BLaER1 treated with 17β-estradiol and CSF1 and Interleukin-3, amounts not matched to agents 10 nM and 100 nM (cell line): Measurements from ENCODE around the gene SLIT3.
"Not testable (repeated sequence)": the region's sequence is repeated elsewhere in the genome, so short reads cannot be mapped to it uniquely, and the experiment has no call there.

ENCODE experiments used
- H3K27ac ChIP-seq, 11 experiments: shearing (Covaris generic); formaldehyde crosslinking; 2 replicates each; pipeline ENCODE4 v1.8.1; 2022
- H3K27me3 ChIP-seq, 11 experiments: shearing (Covaris generic); formaldehyde crosslinking; 2 replicates each; pipeline ENCODE4 v1.8.1; 2022
- H3K36me3 ChIP-seq, 11 experiments: shearing (Covaris generic); formaldehyde crosslinking; 2 replicates each; pipeline ENCODE4 v1.8.1; 2022
- H3K4me1 ChIP-seq, 10 experiments: shearing (Covaris generic); formaldehyde crosslinking; 2 replicates each; pipeline ENCODE4 v1.8.1; 2022
- H3K4me2 ChIP-seq, 11 experiments: shearing (Covaris generic); formaldehyde crosslinking; 2 replicates each; pipeline ENCODE4 v1.8.1; 2022
- H3K4me3 ChIP-seq, 10 experiments: shearing (Covaris generic); formaldehyde crosslinking; 2 replicates each; pipeline ENCODE4 v1.8.1; 2022
- H3K9ac ChIP-seq, 11 experiments: shearing (Covaris generic); formaldehyde crosslinking; 2 replicates each; pipeline ENCODE4 v1.8.1; 2022
- H3K9me3 ChIP-seq, 11 experiments: shearing (Covaris generic); formaldehyde crosslinking; replicated peaks in 1 of 11; 2 replicates each; pipeline ENCODE4 v1.8.1; 2022
- H4K20me1 ChIP-seq, 11 experiments: shearing (Covaris generic); formaldehyde crosslinking; 2 replicates each; pipeline ENCODE4 v1.8.1; 2022
- Cebpa-rat ChIP-seq, 11 experiments: shearing (Covaris generic); IDR thresholded peaks; 2 replicates each; pipeline ENCODE4 v1.8.1; 2022

Gene SLIT3

DNA sequence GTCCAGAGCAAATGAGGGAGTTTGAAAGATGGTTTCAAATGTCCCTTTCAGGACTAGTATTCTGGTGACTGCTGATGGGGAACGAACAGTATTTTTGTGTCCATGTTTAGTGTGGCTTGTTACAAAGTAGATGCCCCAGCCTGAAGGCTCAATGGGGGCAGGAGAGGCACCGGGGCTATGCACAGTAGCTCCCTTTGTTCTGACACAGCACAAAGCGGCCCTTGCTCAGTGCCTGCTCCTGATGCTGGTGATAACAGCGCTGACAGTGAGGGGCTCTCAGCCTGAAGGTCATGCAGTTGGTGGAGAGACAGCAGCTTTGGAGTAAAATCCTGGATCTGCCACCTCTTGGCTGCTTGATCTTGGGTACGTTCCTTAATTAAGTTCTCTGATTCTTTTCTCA, 188.9 kb downstream of the SLIT3 start:
- no peaks in the 10 kb centered on the region for H4K20me1 ChIP-seq
- no peak overlapping the region for H3K9ac ChIP-seq
- H3K4me3 ChIP-seq = no peak overlapping the region
- TF ChIP-seq Cebpa-rat (IDR thresholded peaks at IDR 0.05) = no peak
- no peaks in the 10 kb centered on the region for H3K36me3 ChIP-seq
- no peak overlapping the region for H3K27ac ChIP-seq
- peaks cover 0 to 9% (median 0%) of the 10 kb centered on the region in 11 experiments; a peak in 1 of 22 replicates for H3K27me3 ChIP-seq
- peaks cover 0 to 11% (median 0%) of the 10 kb centered on the region in 11 experiments; a peak in 3 of 22 replicates for H3K9me3 ChIP-seq
- H3K4me1 ChIP-seq = no peaks in the 10 kb centered on the region
- H3K4me2 ChIP-seq = no peak overlapping the region

GRCh38 chr5:169106911-169107706, 193.8 kb downstream of the SLIT3 start:
- Histone ChIP-seq H3K36me3 (no peaks in the 10 kb centered on the region), H3K9ac (no peak overlapping the region), H3K4me1 (peaks cover 0 to 15% (median 9%) of the 10 kb centered on the region in 10 experiments; a peak in 12 of 20 replicates), H4K20me1 (no peaks in the 10 kb centered on the region), H3K27me3 (peaks cover 0 to 12% (median 0%) of the 10 kb centered on the region in 11 experiments; a peak in 1 of 22 replicates), H3K4me3 (no peak overlapping the region), H3K4me2 (no peak overlapping the region), H3K9me3 (peaks cover 0 to 11% (median 0%) of the 10 kb centered on the region in 11 experiments; a peak in 2 of 22 replicates), H3K27ac (no peak overlapping the region)
- no peak for TF ChIP-seq Cebpa-rat (IDR thresholded peaks at IDR 0.05)

- H3K36me3 ChIP-seq = not testable (repeated sequence)
- peak overlapping the region in 8 of 11 experiments; percentile 36 to 70 (median 56); a peak in 12 of 22 replicates for H3K4me2 ChIP-seq
These were observed 195.4 kb downstream of the SLIT3 start for GRCh38 chr5:169105582-169105981.

DNA sequence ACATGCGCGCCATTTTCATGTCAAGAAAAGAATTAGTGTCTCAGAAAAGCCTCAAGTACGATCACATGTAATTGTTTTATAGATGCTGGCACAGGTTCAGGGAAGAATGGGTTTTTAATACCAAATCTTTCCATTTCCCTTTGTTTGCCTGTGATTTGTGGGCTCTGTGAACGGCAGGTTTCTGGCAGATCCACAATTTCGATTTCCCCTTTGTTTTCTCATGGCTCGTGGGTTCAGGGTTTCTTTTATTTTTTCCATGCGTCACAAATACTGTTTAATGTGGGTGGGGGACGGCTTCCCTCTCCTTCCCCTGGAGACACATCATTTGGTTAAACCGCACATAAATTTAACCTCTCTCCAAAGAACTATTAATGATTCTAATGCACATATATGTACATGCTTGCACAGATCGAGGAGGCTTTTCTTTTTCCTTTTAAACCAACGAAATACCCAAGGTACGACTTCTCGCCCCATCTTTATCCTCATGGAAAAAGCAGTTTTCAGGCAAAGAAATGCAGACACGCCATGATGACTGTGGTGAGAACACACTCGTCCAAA, 195.9 kb downstream of the SLIT3 start:
- Histone ChIP-seq H3K9me3 (peaks cover 0 to 11% (median 0%) of the 10 kb centered on the region in 11 experiments; a peak in 1 of 22 replicates), H4K20me1 (no peaks in the 10 kb centered on the region), H3K4me1 (peaks cover 0 to 15% (median 9%) of the 10 kb centered on the region in 10 experiments; a peak in 12 of 20 replicates), H3K4me2 (peak overlapping the region in 10 of 11 experiments; percentile 1 to 70 (median 50); a peak in 16 of 22 replicates), H3K9ac (no peak overlapping the region), H3K27ac (no peak overlapping the region), H3K36me3 (no peaks in the 10 kb centered on the region), H3K4me3 (no peak overlapping the region), H3K27me3 (peaks cover 0 to 12% (median 0%) of the 10 kb centered on the region in 11 experiments; a peak in 1 of 22 replicates)
- TF ChIP-seq Cebpa-rat (IDR thresholded peaks at IDR 0.05) = no peak

More at GRCh38 chr5:169105582-169105981, 195.4 kb downstream of the SLIT3 start:
- H3K9ac ChIP-seq, H3K4me3 ChIP-seq, H4K20me1 ChIP-seq, H3K27ac ChIP-seq: not testable (repeated sequence)
- H3K9me3 ChIP-seq = peaks cover 0 to 11% (median 0%) of the 10 kb centered on the region in 11 experiments; a peak in 2 of 22 replicates
- H3K4me1 ChIP-seq = peaks cover 0 to 15% (median 9%) of the 10 kb centered on the region in 10 experiments; a peak in 12 of 20 replicates
- H3K27me3 ChIP-seq = peaks cover 0 to 12% (median 0%) of the 10 kb centered on the region in 11 experiments; a peak in 1 of 22 replicates

- H3K27me3 ChIP-seq = peaks cover 0 to 12% (median 0%) of the 10 kb centered on the region in 11 experiments; a peak in 1 of 22 replicates
- H3K4me2 ChIP-seq = peak overlapping the region in 2 of 11 experiments; percentile 59 to 66; a peak in 1 of 22 replicates
- H3K9ac ChIP-seq = no peak overlapping the region
- no peaks in the 10 kb centered on the region; a peak in 1 of 22 replicates for H3K9me3 ChIP-seq
- peaks cover 0 to 15% (median 9%) of the 10 kb centered on the region in 10 experiments; a peak in 12 of 20 replicates for H3K4me1 ChIP-seq
- no peaks in the 10 kb centered on the region for H4K20me1 ChIP-seq
- H3K27ac ChIP-seq = no peak overlapping the region
- no peak for TF ChIP-seq Cebpa-rat (IDR thresholded peaks at IDR 0.05)
- H3K36me3 ChIP-seq = no peaks in the 10 kb centered on the region
- H3K4me3 ChIP-seq = no peak overlapping the region
These were observed 197.3 kb downstream of the SLIT3 start for GRCh38 chr5:169103586-169104181.

DNA sequence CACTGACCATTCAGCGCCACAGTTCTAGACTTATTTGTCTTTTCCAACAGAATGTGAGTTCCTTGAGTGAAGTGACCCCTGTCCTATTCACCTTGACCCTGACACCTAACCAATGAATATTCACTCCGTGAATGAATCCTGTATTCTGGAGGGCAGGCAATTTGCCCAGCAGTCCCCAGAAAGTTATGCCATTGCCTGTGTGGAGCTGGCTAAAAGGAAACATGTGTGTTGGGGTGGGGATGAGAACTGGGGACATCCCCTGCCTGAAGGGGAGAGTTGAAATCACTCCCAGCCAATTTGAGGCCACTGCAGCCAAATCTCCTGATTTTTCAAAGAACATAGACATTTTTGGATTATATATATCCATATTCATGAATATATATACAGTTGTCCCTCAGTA, 199.0 kb downstream of the SLIT3 start:
- Histone ChIP-seq H3K4me1 (peaks cover 0 to 23% (median 13%) of the 10 kb centered on the region in 10 experiments; a peak in 13 of 20 replicates), H3K4me2 (no peak overlapping the region), H3K36me3 (no peaks in the 10 kb centered on the region), H4K20me1 (no peaks in the 10 kb centered on the region), H3K27me3 (0 out of 22 replicates have a peak, but pooled peaks cover 0 to 3% (median 0%) of the 10 kb centered on the region in 11 experiments), H3K27ac (no peak overlapping the region), H3K9me3 (no peaks in the 10 kb centered on the region), H3K9ac (no peak overlapping the region), H3K4me3 (no peak overlapping the region)
- no peak for TF ChIP-seq Cebpa-rat (IDR thresholded peaks at IDR 0.05)

DNA sequence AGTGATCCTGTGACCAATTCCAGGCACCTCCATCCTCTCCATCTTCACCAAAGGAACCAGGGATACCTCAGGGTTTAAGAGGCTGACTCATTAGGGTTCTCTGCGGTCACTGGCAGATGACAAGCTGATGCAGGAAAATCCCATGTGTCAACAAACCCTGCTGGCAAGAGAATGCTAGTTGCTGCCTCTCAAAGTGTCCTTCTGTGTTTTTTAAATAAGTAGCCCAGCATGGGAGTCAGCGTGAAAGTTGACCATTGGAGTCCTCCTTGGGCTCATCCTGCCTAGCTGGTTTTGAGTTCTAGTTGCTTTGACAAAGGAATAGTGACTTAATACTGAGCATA, 200.2 kb downstream of the SLIT3 start:
- Histone ChIP-seq H3K9ac (no peak overlapping the region), H3K27ac (no peak overlapping the region), H4K20me1 (no peaks in the 10 kb centered on the region), H3K9me3 (no peaks in the 10 kb centered on the region), H3K27me3 (no peaks in the 10 kb centered on the region), H3K36me3 (no peaks in the 10 kb centered on the region), H3K4me1 (peaks cover 0 to 23% (median 13%) of the 10 kb centered on the region in 10 experiments; a peak in 13 of 20 replicates), H3K4me2 (no peak overlapping the region), H3K4me3 (no peak overlapping the region)
- TF ChIP-seq Cebpa-rat (IDR thresholded peaks at IDR 0.05) = no peak

- no peak overlapping the region for H3K27ac ChIP-seq
- H3K36me3 ChIP-seq = no peaks in the 10 kb centered on the region
- no peak overlapping the region for H3K4me2 ChIP-seq
- TF ChIP-seq Cebpa-rat (IDR thresholded peaks at IDR 0.05) = no peak
- H3K27me3 ChIP-seq = no peaks in the 10 kb centered on the region
- no peaks in the 10 kb centered on the region for H4K20me1 ChIP-seq
- no peaks in the 10 kb centered on the region for H3K9me3 ChIP-seq
- H3K9ac ChIP-seq = no peak overlapping the region
- peaks cover 0 to 19% (median 10%) of the 10 kb centered on the region in 10 experiments; a peak in 13 of 20 replicates for H3K4me1 ChIP-seq
- H3K4me3 ChIP-seq = no peak overlapping the region
These were observed 200.9 kb downstream of the SLIT3 start for GRCh38 chr5:169099801-169100734.
